ENCODE data around the gene MORC4.

Gene MORC4

GRCh38 chrX:106903856-106904528 is 96.0 kb downstream of the MORC4 start:
- no peak for DNase-seq

DNA sequence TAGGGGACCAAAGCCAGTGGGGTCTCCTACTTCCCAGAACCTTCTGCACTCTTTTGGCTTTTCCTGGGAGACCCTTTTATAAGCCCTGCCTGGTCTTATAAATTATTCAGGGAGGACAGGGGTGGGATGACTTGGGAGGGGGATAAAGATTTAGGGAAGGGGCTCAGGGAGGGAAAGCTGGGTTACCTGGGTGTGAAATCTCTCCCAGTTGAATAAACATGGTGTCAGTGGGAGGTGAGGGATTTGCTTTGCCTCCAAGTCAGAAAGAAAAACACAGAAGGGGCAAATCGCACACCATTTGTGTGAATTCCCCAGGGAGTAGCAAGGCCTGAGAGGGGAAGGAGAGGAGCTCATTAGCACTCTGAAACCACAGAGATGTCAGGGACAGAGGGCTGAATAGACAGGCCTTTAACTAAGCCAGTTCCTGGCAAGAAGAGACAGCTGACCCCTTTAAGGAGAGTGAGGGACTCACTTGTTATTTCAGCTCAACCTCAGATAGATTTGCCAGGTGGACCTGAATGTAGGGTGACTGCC is 96.7 kb downstream of the MORC4 start, which contains the start of gene RIPPLY1:
Gene RIPPLY1, minus strand, starts transcription at position 51 of the 534 bp plus-strand sequence. CDS start 54 bp downstream, outside the sequence.
- DNase-seq: no peak

GRCh38 chrX:106902684-106903083 is 97.3 kb downstream of the MORC4 start:
- no peak for DNase-seq

DNA sequence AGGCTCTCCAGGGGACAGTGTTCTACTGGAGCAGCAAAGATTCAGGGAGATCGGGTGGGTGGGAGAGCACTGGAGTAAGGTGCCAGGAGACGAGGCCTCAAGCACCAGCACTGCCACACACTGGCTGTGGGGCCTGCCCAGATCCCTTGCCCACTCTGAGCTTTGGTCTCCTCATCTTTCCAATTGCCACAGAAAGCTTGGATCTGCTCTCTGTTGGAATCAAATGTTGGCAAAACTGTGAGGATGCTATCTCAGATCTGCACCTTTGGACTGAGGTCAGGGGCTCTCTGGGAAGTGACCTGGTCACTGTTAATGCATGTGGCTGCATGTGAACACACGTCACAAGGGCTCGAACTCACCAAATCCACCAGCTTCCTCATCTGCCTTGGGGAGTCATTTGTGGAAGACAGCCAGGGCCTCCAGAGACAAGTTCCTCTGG is 98.2 kb downstream of the MORC4 start:
- DNase-seq: no peak

DNA sequence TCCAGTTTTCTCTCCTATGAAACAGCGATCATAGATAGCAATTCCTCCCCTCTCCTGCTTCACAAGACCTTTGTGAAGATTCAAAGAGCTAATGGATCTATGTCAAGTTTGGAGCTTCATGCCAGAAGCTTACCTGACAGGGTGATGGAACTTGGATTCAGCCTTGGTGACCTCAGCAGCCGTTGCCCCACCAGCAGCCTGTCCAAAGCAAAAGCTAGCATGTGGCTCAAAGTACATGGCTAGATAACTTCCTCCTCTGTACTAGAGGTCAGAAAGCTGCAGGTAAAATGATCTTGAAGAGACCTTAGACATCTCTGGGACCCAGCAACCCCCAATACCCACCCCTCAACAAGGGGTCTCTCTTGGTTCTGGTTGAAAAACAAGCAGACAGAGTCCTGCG is 98.7 kb downstream of the MORC4 start:
- DNase-seq: no peak

- no peak for DNase-seq
Measured at GRCh38 chrX:106899841-106900240, 100.2 kb downstream of the MORC4 start.

- DNase-seq: no peak
Measured at GRCh38 chrX:106899276-106899675, 100.7 kb downstream of the MORC4 start.

- no peak for DNase-seq
Measured at GRCh38 chrX:106898462-106898861, 101.5 kb downstream of the MORC4 start.

GRCh38 chrX:106897259-106897658 is 102.8 kb downstream of the MORC4 start:
- DNase-seq: no peak

GRCh38 chrX:106894978-106895452 is 105.0 kb downstream of the MORC4 start:
- no peak for DNase-seq

DNA sequence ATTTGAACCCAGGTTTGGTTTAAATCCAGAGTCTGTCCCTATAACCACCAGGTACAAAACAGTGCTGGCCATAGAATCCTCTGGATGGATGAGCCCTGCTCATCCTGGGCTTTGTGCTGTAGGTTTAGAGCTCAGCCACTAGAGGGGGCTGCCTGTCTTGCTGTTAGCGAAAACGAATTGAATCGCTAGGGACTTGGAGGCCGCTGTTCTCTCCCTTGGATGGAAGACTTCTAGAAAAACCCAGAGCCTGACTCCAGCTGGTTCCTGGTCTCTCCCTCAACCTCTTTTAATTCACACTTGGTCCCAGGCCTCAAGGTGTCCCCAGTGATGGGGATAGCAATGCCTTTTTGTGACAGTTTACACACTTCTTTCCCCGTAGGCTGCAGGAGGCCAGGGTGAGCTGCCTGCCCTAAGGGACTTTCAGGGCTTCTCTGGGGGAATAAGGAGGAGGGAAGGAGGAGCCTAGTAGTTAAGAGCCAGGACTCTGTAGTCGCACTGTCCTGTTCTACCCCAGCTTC is 105.6 kb downstream of the MORC4 start:
- peak; percentile 59 for DNase-seq

GRCh38 chrX:106891762-106892460 is 108.1 kb downstream of the MORC4 start:
- DNase-seq: no peak

All from activated CD8-positive, alpha-beta memory T cell treated with anti-CD3 and anti-CD28 coated beads, Interleukin-2, amount 50 U/mL, for 48 hours (primary cell).